H1 (cell line): Measurements from ENCODE around the gene SLC16A6. TPM values are rescaled to one million over a fixed set of nuclear protein-coding genes. Genes with fewer than 3 reads are reported as not detected.

Source experiments
- CTCF ChIA-PET: fragments of 300-600 bp; sonication (Branson Sonifier 250); formaldehyde crosslinking; loops from one replicate; lab custom pipeline; 2021; ENCODE audit not compliant: partially characterized antibody; lab: Charles Lee
- POLR2A ChIA-PET: fragments of 300-600 bp; sonication (Branson Sonifier 250); formaldehyde crosslinking; loops from one replicate; lab custom pipeline; 2021; ENCODE audit warnings: inconsistent platforms; ENCODE audit not compliant: partially characterized antibody; lab: Charles Lee
- DNase-seq, 2 experiments: peaks; one replicate each; pipeline versions ENCODE4 v3.0.0 to v3.0.0-alpha.2; 2010 to 2022; ENCODE audit warnings: low spot score in 2 of 2, low read depth in 1 of 2, mixed read lengths in 1 of 2
- FAIRE-seq: peaks from 2 replicates; lab custom pipeline; 2011; peaks lifted over from hg19 to GRCh38; lab: Jason Lieb, UNC
- H2AFZ ChIP-seq: 2 replicates; pipeline ENCODE4 v1.8.1; 2012; ENCODE audit warnings: low read length, inconsistent platforms
- H2AK5ac ChIP-seq: 2 replicates; pipeline ENCODE4 v1.6.1; 2013; ENCODE audit warnings: low read depth, low read length
- H2BK120ac ChIP-seq: replicated peaks from 2 replicates; pipeline ENCODE3; 2013; ENCODE audit warnings: low read depth, low read length, inconsistent platforms
- H2BK12ac ChIP-seq: 2 replicates; pipeline ENCODE4 v1.6.1; 2013; ENCODE audit warnings: low read depth, low read length
- H2BK15ac ChIP-seq: 2 replicates; pipeline ENCODE4 v1.6.1; 2013; ENCODE audit warnings: low read length
- H2BK20ac ChIP-seq: 2 replicates; pipeline ENCODE4 v1.6.1; 2013; ENCODE audit warnings: low read length
- H2BK5ac ChIP-seq: 2 replicates; pipeline ENCODE4 v1.6.1; 2013; ENCODE audit warnings: low read depth, low read length
- H3K14ac ChIP-seq: 2 replicates; pipeline ENCODE4 v1.6.1; 2013; ENCODE audit warnings: inconsistent platforms; ENCODE audit not compliant: insufficient read length
- H3K18ac ChIP-seq: 2 replicates; pipeline ENCODE4 v1.6.1; 2013; ENCODE audit warnings: low read length; ENCODE audit errors: extremely low read depth
- H3K23ac ChIP-seq: 2 replicates; pipeline ENCODE4 v1.6.1; 2013; ENCODE audit warnings: inconsistent platforms; ENCODE audit not compliant: insufficient read length
- H3K23me2 ChIP-seq: 2 replicates; pipeline ENCODE4 v1.6.1; 2013; ENCODE audit warnings: low read depth, low read length
- H3K27ac ChIP-seq: 2 replicates; pipeline ENCODE4 v1.6.1; 2011; ENCODE audit warnings: low read depth, low read length, inconsistent platforms
- H3K27me3 ChIP-seq, 4 experiments: replicated peaks in 1 of 4; 1 replicate in 1 of 4; 2 replicates in 3 of 4; pipeline versions ENCODE4 v1.6.1 to v1.8.1; 2011 to 2013; ENCODE audit warnings: low read length in 3 of 4, mild to moderate bottlenecking in 3 of 4, inconsistent platforms in 2 of 4, mixed read lengths in 2 of 4, moderate library complexity in 1 of 4; ENCODE audit not compliant: control insufficient read depth in 3 of 4, insufficient read depth in 3 of 4; ENCODE audit errors: extremely low read depth in 1 of 4
- H3K36me3 ChIP-seq, 4 experiments: 2 replicates each; pipeline versions ENCODE4 v1.6.1 to v1.8.1; 2011 to 2013; ENCODE audit warnings: mild to moderate bottlenecking in 4 of 4, low read length in 3 of 4, moderate library complexity in 2 of 4, control low read depth in 1 of 4, inconsistent platforms in 1 of 4; ENCODE audit not compliant: insufficient read depth in 4 of 4, control insufficient read depth in 2 of 4
- H3K4ac ChIP-seq: replicated peaks from 2 replicates; pipeline ENCODE3; 2013; ENCODE audit warnings: low read length, low read depth, mixed read lengths, inconsistent platforms; ENCODE audit not compliant: insufficient read length
- H3K4me1 ChIP-seq, 4 experiments: replicated peaks in 1 of 4; 1 replicate in 1 of 4; 2 replicates in 3 of 4; pipeline versions ENCODE4 v1.6.1 to v1.8.1; 2011 to 2013; ENCODE audit warnings: low read length in 3 of 4, inconsistent platforms in 2 of 4, mixed read lengths in 1 of 4; ENCODE audit not compliant: insufficient read depth in 4 of 4, control insufficient read depth in 3 of 4
- H3K4me2 ChIP-seq, 2 experiments: 2 replicates each; pipeline versions ENCODE4 v1.6.1 to v1.8.1; 2011 to 2013; ENCODE audit warnings: low read depth in 2 of 2, low read length in 2 of 2, control low read depth in 1 of 2, inconsistent platforms in 1 of 2, mild to moderate bottlenecking in 1 of 2; ENCODE audit not compliant: insufficient read depth in 1 of 2
- H3K4me3 ChIP-seq, 4 experiments: fragments of 200-600, 300-600 bp in 1 of 4; sonication (generic), shearing (Covaris generic), sonication (Bioruptor Twin) in 1 of 4; 2 replicates each; pipeline versions ENCODE4 v1.5.1 to v1.8.1; 2011 to 2016; ENCODE audit warnings: low read length in 4 of 4, low read depth in 3 of 4, control low read depth in 2 of 4, inconsistent platforms in 2 of 4, mild to moderate bottlenecking in 2 of 4, mixed read lengths in 1 of 4, moderate library complexity in 1 of 4; ENCODE audit not compliant: insufficient read depth in 2 of 4; ENCODE audit errors: extremely low read depth in 1 of 4
- H3K56ac ChIP-seq: replicated peaks from 2 replicates; pipeline ENCODE3; 2013; ENCODE audit warnings: low read depth, mild to moderate bottlenecking, mixed read lengths, low read length, inconsistent platforms; ENCODE audit not compliant: insufficient read length
- H3K79me1 ChIP-seq: 2 replicates; pipeline ENCODE4 v1.6.1; 2013; ENCODE audit warnings: low read depth, low read length, control low read depth
- H3K79me2 ChIP-seq, 2 experiments: 2 replicates each; pipeline versions ENCODE4 v1.6.1 to v1.8.1; 2012 to 2013; ENCODE audit warnings: low read length in 2 of 2, mild to moderate bottlenecking in 2 of 2, inconsistent platforms in 1 of 2; ENCODE audit not compliant: insufficient read depth in 2 of 2, control insufficient read depth in 1 of 2
- H3K9ac ChIP-seq, 4 experiments: replicated peaks in 1 of 4; 1 replicate in 1 of 4; 2 replicates in 3 of 4; pipeline versions ENCODE4 v1.6.1 to v1.8.1; 2011 to 2013; ENCODE audit warnings: low read depth in 3 of 4, low read length in 3 of 4, control low read depth in 2 of 4, mild to moderate bottlenecking in 2 of 4, moderate library complexity in 2 of 4, inconsistent platforms in 1 of 4; ENCODE audit errors: extremely low read depth in 1 of 4
- H3K9me3 ChIP-seq, 2 experiments: 2 replicates each; pipeline versions ENCODE4 v1.6.1 to v1.8.1; 2012 to 2013; ENCODE audit warnings: mild to moderate bottlenecking in 2 of 2, moderate library complexity in 2 of 2, control low read depth in 1 of 2, inconsistent platforms in 1 of 2, low read depth in 1 of 2, low read length in 1 of 2, mixed read lengths in 1 of 2; ENCODE audit not compliant: insufficient read depth in 2 of 2
- H4K20me1 ChIP-seq, 2 experiments: replicated peaks in 1 of 2; 2 replicates each; pipeline versions ENCODE3 to v1.8.1; 2011 to 2013; ENCODE audit warnings: inconsistent platforms in 2 of 2, low read length in 2 of 2, mild to moderate bottlenecking in 1 of 2; ENCODE audit not compliant: insufficient read depth in 2 of 2, control insufficient read depth in 1 of 2
- H4K5ac ChIP-seq: 2 replicates; pipeline ENCODE4 v1.6.1; 2013; ENCODE audit warnings: low read length, low read depth, mixed read lengths, inconsistent platforms; ENCODE audit not compliant: insufficient read length
- H4K8ac ChIP-seq: 2 replicates; pipeline ENCODE4 v1.8.0; 2013; ENCODE audit warnings: mild to moderate bottlenecking, moderate library complexity, low read length, inconsistent platforms; ENCODE audit not compliant: insufficient read depth; ENCODE audit errors: extremely low read depth
- H4K91ac ChIP-seq: replicated peaks from 2 replicates; pipeline ENCODE3; 2013; ENCODE audit warnings: low read length, mixed read lengths, inconsistent platforms; ENCODE audit not compliant: insufficient read length
- BACH1 ChIP-seq: IDR thresholded peaks from 2 replicates; pipeline ENCODE4 v1.6.1; 2012; ENCODE audit warnings: low read length, improper control_type of control experiment
- BRCA1 ChIP-seq: IDR thresholded peaks from 2 replicates; pipeline ENCODE4 v1.6.1; 2012; ENCODE audit warnings: low read depth, low read length, improper control_type of control experiment
- CHD1 ChIP-seq: IDR thresholded peaks from 2 replicates; pipeline ENCODE4 v1.6.1; 2012; ENCODE audit warnings: low read depth, low read length, improper control_type of control experiment
- CREB1 ChIP-seq: IDR thresholded peaks from 2 replicates; pipeline ENCODE4 v1.6.1; 2012; ENCODE audit warnings: inconsistent platforms
- EZH2 ChIP-seq: fragments of 200-600 bp; sonication (generic); IDR thresholded peaks from 2 replicates; pipeline ENCODE4 v1.7.1; 2012; ENCODE audit warnings: low read depth, mild to moderate bottlenecking, moderate library complexity, low read length, inconsistent platforms; ENCODE audit not compliant: severe bottlenecking
- HDAC2 ChIP-seq, 2 experiments: fragments of 300-600 bp in 1 of 2; sonication (generic) in 1 of 2; IDR thresholded peaks; 2 replicates each; pipeline ENCODE4 v1.6.1; 2011 to 2012; ENCODE audit warnings: low read depth in 2 of 2, low read length in 2 of 2, mild to moderate bottlenecking in 2 of 2, moderate library complexity in 2 of 2, borderline replicate concordance in 1 of 2, inconsistent platforms in 1 of 2
- JUND ChIP-seq: IDR thresholded peaks from 2 replicates; pipeline ENCODE4 v1.6.1; 2011; ENCODE audit warnings: mild to moderate bottlenecking, improper control_type of control experiment, low read length
- MAX ChIP-seq: IDR thresholded peaks from 2 replicates; pipeline ENCODE4 v1.6.1; 2012; ENCODE audit warnings: inconsistent platforms
- RXRA ChIP-seq: IDR thresholded peaks from 2 replicates; pipeline ENCODE4 v1.6.1; 2011; ENCODE audit warnings: low read depth, mild to moderate bottlenecking, low read length, moderate library complexity; ENCODE audit not compliant: insufficient read depth
- SAP30 ChIP-seq: fragments of 300-600 bp; sonication (generic); IDR thresholded peaks from 2 replicates; pipeline ENCODE4 v1.7.1; 2012; ENCODE audit warnings: low read length, moderate library complexity, mild to moderate bottlenecking, inconsistent platforms; ENCODE audit not compliant: insufficient read depth, insufficient replicate concordance
- ZNF274 ChIP-seq: IDR thresholded peaks from 2 replicates; pipeline ENCODE4 v1.7.0; 2012; ENCODE audit warnings: low read length, borderline replicate concordance; ENCODE audit errors: extremely low read depth
- WGBS, 2 experiments: shearing (Covaris generic) in 1 of 2; methylation state at CpG; one replicate each; pipeline versions ENCODE4 v1.1.6 to v1.1.7; 2013 to 2015; ENCODE audit warnings: low lambda C conversion rate in 2 of 2, mixed read lengths in 2 of 2, inconsistent platforms in 1 of 2, low coverage in 1 of 2, missing lambda C conversion rate in 1 of 2; ENCODE audit not compliant: insufficient replicate concordance in 2 of 2, insufficient coverage in 1 of 2, insufficient read length in 1 of 2; ENCODE audit errors: extremely low coverage in 1 of 2, missing lambda C conversion rate in 1 of 2; 5-methylcytosine and 5-hydroxymethylcytosine counted together
- polyA plus RNA-seq, 7 experiments: library from polyadenylated mRNA; depleted of rRNA in 3 of 7; stranded (reverse) in 5 of 7; unstranded in 2 of 7; fragments of >200 nt in 5 of 7; fragments of 200-250 nt in 2 of 7; gene quantifications; 1 replicate in 5 of 7; 2 replicates in 1 of 7; 4 replicates in 1 of 7; pipeline versions ENCODE4 v1.2.1 to v1.2.3, GENCODE V29; 2011 to 2013; ENCODE audit warnings: missing spikeins in 2 of 7, mixed read lengths in 2 of 7
- total RNA-seq: library from RNA; stranded (reverse); fragmentation: NEBNext Ultra II Directional; extraction: Animal tissue kit (Norgen Biotek cat#: 25700); gene quantifications from 2 replicates; pipeline ENCODE4 v1.2.1, GENCODE V29; 2021
- TF ChIP-seq, protein P1 (sequence below): IDR thresholded peaks from 2 replicates; pipeline ENCODE4 v1.6.1; 2012; ENCODE audit warnings: inconsistent platforms
- TF ChIP-seq, protein P2 (sequence below): IDR thresholded peaks from 2 replicates; pipeline ENCODE4 v1.6.1; 2011; ENCODE audit warnings: low read depth, mild to moderate bottlenecking, low read length; ENCODE audit not compliant: insufficient read depth

The SLC16A6 gene
- total and polyA plus RNA-seq, 2 of the 8 experiments (the other 6 are each of a cell fraction or from before 2014, with no cell fraction given), result 0.17 to 0.22 TPM

GRCh38 chr17:68222606-68223005, 68.3 kb downstream of the SLC16A6 start:
- Histone ChIP-seq H2AK5ac (no peak overlapping the region), H3K9ac (no peak overlapping the region), H3K23me2 (no peaks in the 10 kb centered on the region), H2BK12ac (no peak overlapping the region), H3K4me2 (no peak overlapping the region), H4K91ac (no peak overlapping the region), H2AFZ (no peak overlapping the region), H3K79me2 (no peaks in the 10 kb centered on the region), H4K5ac (no peak overlapping the region), H3K14ac (no peak overlapping the region), H3K79me1 (no peaks in the 10 kb centered on the region), H2BK20ac (no peak overlapping the region), H3K27me3 (no peaks in the 10 kb centered on the region), H3K36me3 (no peaks in the 10 kb centered on the region), H2BK120ac (no peak overlapping the region), H3K4ac (no peak overlapping the region), H3K23ac (no peak overlapping the region), H4K8ac (no peak overlapping the region), H3K27ac (no peak overlapping the region), H3K18ac (no peak overlapping the region), H3K56ac (no peak overlapping the region), H4K20me1 (no peaks in the 10 kb centered on the region), H3K4me3 (no peak overlapping the region), H3K9me3 (no peaks in the 10 kb centered on the region), H2BK5ac (no peak overlapping the region), H3K4me1 (peaks cover 0 to 3% (median 0%) of the 10 kb centered on the region in 4 experiments; a peak in 1 of 7 replicates), H2BK15ac (no peak overlapping the region)
- DNase-seq (no peak), FAIRE-seq (no peak)
- CTCF ChIA-PET, result interaction anchor here (0.7 to 0.9 kb wide), 2 partner anchors 55 to 210 kb away, joined by 3 read pairs; no protein-coding TSS in a partner anchor
- POLR2A ChIA-PET, result interaction anchor here (1.0 kb wide), 1 partner anchor 8 kb away, joined by 3 read pairs; no protein-coding TSS in a partner anchor
- WGBS, 2 experiments, result 87% methylated on average over 8 of the region's 8 CpGs; no CpG with 5 or more reads in 1 of the 2 experiments
- TF ChIP-seq BRCA1 (no peak), CHD1 (no peak), JUND (no peak), BACH1 (no peak), EZH2 (no peak), HDAC2 (IDR thresholded peaks at IDR 0.05; ENCODE audit: borderline replicate concordance in 1 of 2, low read depth in 2 of 2, low read length in 2 of 2) (no peak), SAP30 (no peak), RXRA (no peak), CREB1 (no peak), ZNF274 (no peak), MAX (no peak)
- TF ChIP-seq, protein P1, sequence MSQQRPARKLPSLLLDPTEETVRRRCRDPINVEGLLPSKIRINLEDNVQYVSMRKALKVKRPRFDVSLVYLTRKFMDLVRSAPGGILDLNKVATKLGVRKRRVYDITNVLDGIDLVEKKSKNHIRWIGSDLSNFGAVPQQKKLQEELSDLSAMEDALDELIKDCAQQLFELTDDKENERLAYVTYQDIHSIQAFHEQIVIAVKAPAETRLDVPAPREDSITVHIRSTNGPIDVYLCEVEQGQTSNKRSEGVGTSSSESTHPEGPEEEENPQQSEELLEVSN, result no peak
- TF ChIP-seq, protein P2, sequence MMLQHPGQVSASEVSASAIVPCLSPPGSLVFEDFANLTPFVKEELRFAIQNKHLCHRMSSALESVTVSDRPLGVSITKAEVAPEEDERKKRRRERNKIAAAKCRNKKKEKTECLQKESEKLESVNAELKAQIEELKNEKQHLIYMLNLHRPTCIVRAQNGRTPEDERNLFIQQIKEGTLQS, result no peak
